ENCODE measurements around the gene AMER3.

Gene AMER3

GRCh38 chr2:130778781-130779180 is 23.4 kb downstream of the AMER3 start:
- DNase-seq (ENCODE audit: low spot score) = no peak

DNA sequence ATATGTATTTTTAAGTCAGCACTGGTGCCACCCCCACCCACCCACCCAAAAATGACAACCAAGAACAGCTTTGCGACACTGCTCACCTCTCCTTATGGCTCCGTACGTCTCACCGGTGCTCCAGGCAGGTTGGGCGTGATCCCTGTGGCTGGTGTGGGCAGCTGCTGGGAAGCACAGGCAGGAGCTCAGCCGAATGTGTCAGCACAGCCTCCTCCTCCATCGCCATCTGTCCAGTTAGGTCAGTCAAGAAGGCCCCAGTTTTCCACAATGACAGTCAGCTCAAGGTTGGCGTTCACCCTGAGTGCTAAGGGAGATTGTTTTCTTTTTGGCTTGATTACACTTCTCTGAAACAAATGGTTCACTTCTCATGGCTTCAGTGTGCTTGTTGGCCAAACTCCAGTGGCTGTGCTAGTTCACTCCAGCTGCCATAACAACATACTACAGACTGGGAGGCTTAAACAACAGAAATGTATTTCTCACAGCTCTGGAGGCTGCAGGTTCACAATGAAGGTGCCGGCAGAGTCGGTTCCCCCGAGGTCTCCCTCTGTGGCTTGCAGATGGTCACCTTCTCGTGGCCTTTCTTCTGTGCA is 30.2 kb downstream of the AMER3 start:
- DNase-seq (ENCODE audit: low spot score) = no peak

DNA sequence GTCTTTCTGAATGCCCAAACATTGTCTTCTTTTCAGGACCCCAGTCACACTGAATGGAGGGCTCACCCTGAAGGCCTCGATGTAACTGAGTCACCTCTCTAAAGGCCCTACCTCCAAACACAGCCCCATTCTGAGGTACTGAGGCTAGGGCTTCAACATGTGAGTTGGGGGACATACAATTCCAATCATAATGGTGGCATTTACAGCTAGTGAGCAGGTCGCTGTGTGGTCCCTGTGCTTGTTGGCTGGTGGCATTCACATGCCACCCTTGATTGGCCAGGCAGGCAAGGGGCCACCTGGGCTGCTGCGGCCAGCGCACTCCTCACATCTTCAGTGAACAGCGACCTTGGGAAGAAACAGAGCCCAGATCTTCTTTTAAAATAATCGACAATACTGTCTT is 30.7 kb downstream of the AMER3 start:
- no peak for DNase-seq (ENCODE audit: low spot score)

DNA sequence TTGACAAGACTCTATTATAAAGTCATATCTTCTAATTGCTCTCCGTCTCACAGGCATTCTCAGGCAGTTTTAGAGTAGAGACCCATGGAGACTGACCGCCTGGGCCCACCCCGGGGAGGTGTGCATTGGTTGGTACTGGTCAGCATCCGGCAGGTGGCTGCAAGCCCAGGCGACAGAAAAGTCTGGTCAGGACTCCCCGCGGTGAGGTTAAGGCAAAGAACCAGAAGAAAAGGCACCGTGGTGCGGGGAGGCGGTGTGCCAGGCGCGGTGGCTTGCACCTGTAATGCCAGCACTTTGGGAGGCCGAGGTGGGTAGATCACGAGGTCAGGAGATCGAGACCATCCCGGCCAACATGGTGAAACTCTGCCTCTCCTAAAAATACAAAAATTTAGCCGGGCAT is 32.5 kb downstream of the AMER3 start:
- DNase-seq (ENCODE audit: low spot score) = no peak

- no peak for DNase-seq (ENCODE audit: low spot score)
Observed at GRCh38 chr2:130790312-130790711, 35.0 kb downstream of the AMER3 start.

GRCh38 chr2:130790804-130791616 is 35.7 kb downstream of the AMER3 start:
- no peak for DNase-seq (ENCODE audit: low spot score)

DNA sequence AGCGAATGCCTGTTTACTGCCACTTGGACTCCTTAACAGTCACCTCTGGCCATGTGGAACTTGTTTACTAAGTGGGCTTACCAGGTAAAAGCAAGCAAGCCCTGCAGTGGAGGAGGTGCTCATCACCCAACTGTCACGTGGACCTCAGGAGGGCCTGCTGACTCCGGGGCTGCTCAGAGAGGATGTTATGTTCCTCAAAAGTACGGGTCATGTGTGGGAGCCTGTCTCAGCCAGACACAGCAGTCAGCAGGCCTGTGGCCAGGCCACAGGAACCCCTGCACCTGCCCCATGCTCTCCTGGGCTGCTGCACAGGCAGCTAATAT is 36.2 kb downstream of the AMER3 start:
- DNase-seq (ENCODE audit: low spot score) = no peak

DNA sequence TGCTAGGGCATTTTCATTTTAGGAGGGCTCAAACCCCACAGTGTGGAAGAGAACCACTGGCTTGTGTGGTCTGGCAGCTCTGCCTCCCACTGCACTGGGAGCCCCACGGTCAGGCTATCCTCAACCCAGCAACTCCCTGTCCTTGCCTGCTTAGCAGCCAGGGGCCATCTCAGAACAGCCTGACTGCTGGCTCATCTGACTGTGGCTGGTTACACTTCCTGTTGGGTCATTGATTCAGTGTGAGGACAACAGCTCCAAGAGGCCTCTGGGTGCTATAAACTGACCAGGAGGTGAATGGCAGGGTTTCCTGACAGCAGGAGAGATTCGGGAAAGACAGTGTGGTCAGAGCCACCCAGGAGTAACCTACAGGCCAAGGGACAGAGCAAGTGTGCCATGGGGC is 40.1 kb downstream of the AMER3 start:
- DNase-seq (ENCODE audit: low spot score) = no peak

DNA sequence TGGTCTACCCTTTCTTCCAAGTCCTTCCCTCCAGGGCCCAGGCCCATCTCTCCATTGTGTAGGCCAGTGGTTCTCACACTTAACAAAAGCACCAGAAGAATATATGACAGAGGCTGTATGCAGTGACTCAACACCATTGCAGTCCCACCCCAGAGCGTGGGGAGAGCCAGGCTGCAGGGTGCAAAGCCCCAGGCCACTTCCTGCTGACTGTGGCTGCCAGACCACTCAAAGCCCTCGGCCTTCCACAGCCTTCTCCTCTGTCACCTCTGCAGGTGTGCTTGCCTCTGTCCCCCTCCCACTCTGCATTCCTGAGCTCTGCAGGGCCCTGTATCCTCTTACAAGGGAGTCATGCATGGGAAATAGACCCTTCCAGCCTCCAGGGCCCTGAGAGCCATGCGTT is 41.0 kb downstream of the AMER3 start:
- DNase-seq (ENCODE audit: low spot score) = no peak

DNA sequence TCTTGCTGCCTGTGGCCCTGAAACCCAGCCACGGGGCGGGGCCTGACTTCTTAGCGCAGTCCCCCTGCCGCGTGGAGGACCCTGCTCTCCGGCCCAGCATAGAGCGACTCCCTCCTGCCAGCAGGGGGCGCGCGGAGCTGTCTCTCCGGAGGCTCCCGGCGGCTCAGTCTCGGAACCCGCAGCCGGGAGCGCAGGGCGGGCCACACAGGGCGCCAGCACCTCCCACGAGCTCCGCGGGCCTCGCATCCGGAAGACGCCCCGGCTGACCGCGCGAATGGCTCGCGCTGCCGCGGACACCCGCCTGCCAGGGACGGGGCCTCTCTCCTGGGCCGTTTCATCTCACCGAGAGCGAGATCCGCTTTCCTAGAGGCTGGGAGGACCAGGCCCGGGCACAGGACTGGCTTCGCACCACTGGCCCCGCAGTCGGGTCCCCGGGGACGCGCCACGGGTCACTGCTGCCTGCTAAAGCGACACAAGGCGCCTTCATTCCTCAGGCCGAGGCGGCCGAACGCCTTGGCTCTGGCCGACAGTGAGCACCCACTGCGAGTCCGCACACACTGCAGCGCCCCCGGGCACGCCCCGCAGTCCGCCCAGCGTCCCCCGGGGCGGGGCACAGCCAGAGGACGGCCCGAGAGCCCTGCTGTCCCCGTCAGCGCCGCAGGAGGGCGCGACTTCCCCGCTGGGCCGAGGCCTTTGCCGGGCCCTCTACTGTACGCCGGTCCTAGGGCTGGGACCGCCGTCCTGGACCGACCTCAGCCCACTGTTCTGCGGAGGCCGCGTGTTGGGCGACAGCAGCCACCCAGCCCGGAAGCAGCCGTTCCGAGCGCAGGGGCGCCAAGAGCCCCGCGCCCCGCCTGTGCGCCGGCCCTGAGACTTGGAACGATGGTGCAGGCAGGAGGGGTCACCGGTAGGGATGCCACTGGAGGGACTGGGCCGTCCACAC is 42.4 kb downstream of the AMER3 start:
- DNase-seq (ENCODE audit: low spot score) = peak; percentile 85

GRCh38 chr2:130798472-130799218 is 43.3 kb downstream of the AMER3 start:
- no peak for DNase-seq (ENCODE audit: low spot score)

DNA sequence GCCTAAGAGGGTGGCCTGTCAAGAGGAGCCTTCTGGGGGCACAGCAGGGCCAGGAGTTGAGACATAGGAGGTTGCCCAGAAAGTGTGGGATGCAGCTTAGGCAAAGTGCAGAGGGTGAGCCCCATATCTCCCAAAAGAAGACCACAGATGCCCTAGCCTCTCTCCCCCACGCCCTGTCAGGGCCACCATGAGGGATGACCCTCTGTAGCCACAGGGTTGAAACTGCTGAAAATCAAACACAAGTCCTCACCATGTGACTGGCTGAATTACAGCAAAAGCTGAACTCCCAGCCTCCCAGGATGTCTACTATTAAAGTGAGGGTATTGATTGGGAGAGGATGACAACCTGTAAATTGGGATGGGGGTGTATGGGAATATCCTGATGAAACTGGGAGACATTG is 44.0 kb downstream of the AMER3 start:
- DNase-seq (ENCODE audit: low spot score) = no peak

- no peak for DNase-seq (ENCODE audit: low spot score)
Observed at GRCh38 chr2:130805613-130806012, 50.3 kb downstream of the AMER3 start.

DNA sequence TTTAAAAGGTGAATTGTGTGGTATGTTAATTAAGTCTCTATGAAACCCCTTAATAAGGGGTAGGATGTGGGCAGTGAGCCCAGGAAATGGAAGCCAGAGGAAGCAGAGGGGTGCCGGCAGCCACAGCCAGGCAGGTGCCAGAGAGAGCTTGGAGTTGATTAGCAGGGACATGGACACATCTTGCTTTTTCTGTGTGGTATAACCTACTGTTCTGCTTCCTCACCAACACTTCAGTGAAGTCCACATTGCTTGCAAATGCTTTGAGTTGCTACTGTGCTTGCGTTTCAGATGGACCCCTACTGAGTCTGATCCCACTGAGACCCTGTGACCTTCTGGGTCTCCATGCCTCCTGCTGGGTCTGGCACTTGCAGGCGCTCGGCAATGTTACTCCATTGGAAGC is 51.0 kb downstream of the AMER3 start:
- no peak for DNase-seq (ENCODE audit: low spot score)

GRCh38 chr2:130807659-130808385 is 52.5 kb downstream of the AMER3 start:
- no peak for DNase-seq (ENCODE audit: low spot score)

GRCh38 chr2:130808482-130809268 is 53.3 kb downstream of the AMER3 start:
- no peak for DNase-seq (ENCODE audit: low spot score)

GRCh38 chr2:130810490-130810889 is 55.1 kb downstream of the AMER3 start:
- DNase-seq (ENCODE audit: low spot score) = no peak

DNA sequence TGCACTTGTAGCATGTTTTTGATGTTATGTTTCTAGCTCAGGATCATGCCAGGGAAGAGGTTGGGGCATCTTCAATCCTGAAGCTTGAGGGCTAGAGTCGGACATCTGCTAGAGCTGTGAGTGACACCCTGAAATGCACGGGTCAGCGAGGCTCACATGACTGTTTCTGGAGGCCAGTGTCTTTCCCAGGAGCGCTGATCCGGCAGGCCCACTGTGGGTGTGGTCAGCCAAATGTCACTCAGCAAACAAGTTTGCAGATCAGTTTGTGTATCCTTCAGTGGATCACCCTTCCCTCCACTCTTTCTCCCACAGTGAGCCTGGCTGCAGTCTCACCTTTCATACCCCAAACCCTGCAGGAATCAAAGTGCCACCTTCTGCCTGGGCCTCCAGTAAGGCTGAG is 58.4 kb downstream of the AMER3 start:
- DNase-seq (ENCODE audit: low spot score) = no peak

GRCh38 chr2:130814931-130815680 is 59.8 kb downstream of the AMER3 start:
- DNase-seq (ENCODE audit: low spot score) = no peak
